ENCODE measurements around the gene GIPC3. TPM values are rescaled to one million over a fixed set of nuclear protein-coding genes. Genes with fewer than 3 reads are reported as not detected.

The GIPC3 gene
- total and polyA plus RNA-seq, 5 experiments from 2014 or later, result 0.76 to 3.7 (median 3.0) TPM

DNA sequence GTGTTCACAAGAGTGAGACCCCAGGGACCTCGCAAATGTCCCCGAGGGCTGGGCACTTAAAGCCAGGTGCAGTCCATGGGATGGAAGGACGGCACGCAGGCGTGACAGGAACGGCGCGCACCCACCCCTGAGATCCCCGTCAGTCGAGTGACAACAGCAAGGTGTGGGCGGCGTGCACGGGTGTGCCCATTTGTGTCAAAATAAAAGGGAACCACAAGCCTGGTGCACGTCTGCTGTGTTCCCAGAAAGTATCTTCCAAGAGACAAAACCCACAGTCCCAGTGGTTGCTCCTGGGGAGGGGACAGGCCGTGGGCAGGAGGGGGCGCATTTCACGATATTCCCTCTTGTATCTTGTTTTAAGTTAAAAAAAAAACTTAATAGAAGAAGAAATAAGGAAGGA lies 57.0 kb downstream of the GIPC3 start:
- H3K4me3 Mint-ChIP-seq, result no peak overlapping the region
- peaks cover 0 to 2% (median 0%) of the 10 kb centered on the region in 4 donors for H3K4me1 Mint-ChIP-seq
- DNase-seq, result no peak
- H3K27me3 Mint-ChIP-seq, result no peaks in the 10 kb centered on the region
- H3K9me3 Mint-ChIP-seq, result no peaks in the 10 kb centered on the region
- POLR2A ChIA-PET, result no interaction called here
- H3K36me3 Mint-ChIP-seq, result peaks cover 0 to 23% (median 4%) of the 10 kb centered on the region in 3 donors
- peak overlapping the region in 1 of 10 donors; percentile 48 for H3K27ac Mint-ChIP-seq
- no peak for ATAC-seq

Other genes with a start within 250 kb of the GIPC3 start
- gene NFIC, start 218.9 kb upstream of the GIPC3 start, total RNA-seq, result 10 to 100 TPM; 30.2 to 34.8 TPM
- 10 to 100 TPM in 2 of 3 donors, 1 to 10 TPM in 1; 5.8 to 15.8 (median 12.1) TPM for gene NFIC, start 218.9 kb upstream of the GIPC3 start, polyA plus RNA-seq
- not detected for gene SMIM24, start 105.0 kb upstream of the GIPC3 start, total RNA-seq
- gene SMIM24, start 105.0 kb upstream of the GIPC3 start, polyA plus RNA-seq, result under 1 TPM; 0.43 to 0.57 (median 0.53) TPM
- gene SMIM44, start 102.0 kb upstream of the GIPC3 start, total RNA-seq, result not detected
- gene SMIM44, start 102.0 kb upstream of the GIPC3 start, polyA plus RNA-seq, result not detected
- 1 to 10 TPM; 6.5 to 6.6 TPM for gene DOHH, start 84.8 kb upstream of the GIPC3 start, total RNA-seq
- 10 to 100 TPM in 1 of 3 donors, 1 to 10 TPM in 2; 6.9 to 15.5 (median 7.8) TPM for gene DOHH, start 84.8 kb upstream of the GIPC3 start, polyA plus RNA-seq
- 10 to 100 TPM; 61.2 to 65.1 TPM for gene FZR1, start 79.2 kb upstream of the GIPC3 start, total RNA-seq
- gene FZR1, start 79.2 kb upstream of the GIPC3 start, polyA plus RNA-seq, result 10 to 100 TPM in 1 of 3 donors, 1 to 10 TPM in 2; 8.1 to 11.8 (median 9.5) TPM
- gene TEKTIP1, start 46.3 kb upstream of the GIPC3 start, total RNA-seq, result 10 to 100 TPM in 1 of 2 experiments, 1 to 10 TPM in 1; 8.8 to 12.5 TPM
- gene TEKTIP1, start 46.3 kb upstream of the GIPC3 start, polyA plus RNA-seq, result under 1 TPM in 1 of 3 donors, not detected in 2; 0.45 TPM
- 100 to 1,000 TPM; 134 to 146 TPM for gene MFSD12, start 27.9 kb upstream of the GIPC3 start, total RNA-seq
- gene MFSD12, start 27.9 kb upstream of the GIPC3 start, polyA plus RNA-seq, result 10 to 100 TPM; 33.1 to 59.6 (median 42.5) TPM
- 10 to 100 TPM; 50.7 to 59.7 TPM for gene HMG20B, start 12.5 kb upstream of the GIPC3 start, total RNA-seq
- 10 to 100 TPM; 45.8 to 55.9 (median 53.9) TPM for gene HMG20B, start 12.5 kb upstream of the GIPC3 start, polyA plus RNA-seq
- gene TBXA2R, start 21.4 kb downstream of the GIPC3 start, total RNA-seq, result 10 to 100 TPM; 18.5 to 19.1 TPM
- 10 to 100 TPM; 11.7 to 26.9 (median 23.9) TPM for gene TBXA2R, start 21.4 kb downstream of the GIPC3 start, polyA plus RNA-seq
- gene CACTIN, start 41.3 kb downstream of the GIPC3 start, total RNA-seq, result 10 to 100 TPM; 42.6 to 54.1 TPM
- 10 to 100 TPM in 1 of 3 donors, 1 to 10 TPM in 2; 6.9 to 20.4 (median 9.3) TPM for gene CACTIN, start 41.3 kb downstream of the GIPC3 start, polyA plus RNA-seq
- gene PIP5K1C, start 115.0 kb downstream of the GIPC3 start, total RNA-seq, result 10 to 100 TPM; 30.6 to 32.0 TPM
- 10 to 100 TPM in 1 of 3 donors, 1 to 10 TPM in 2; 3.9 to 10.1 (median 7.4) TPM for gene PIP5K1C, start 115.0 kb downstream of the GIPC3 start, polyA plus RNA-seq
- 10 to 100 TPM; 13.0 TPM for gene TJP3, start 122.9 kb downstream of the GIPC3 start, total RNA-seq
- gene TJP3, start 122.9 kb downstream of the GIPC3 start, polyA plus RNA-seq, result 10 to 100 TPM in 1 of 3 donors, 1 to 10 TPM in 2; 5.2 to 11.1 (median 8.9) TPM
- 10 to 100 TPM; 72.8 to 80.4 TPM for gene APBA3, start 176.2 kb downstream of the GIPC3 start, total RNA-seq
- 10 to 100 TPM; 25.0 to 33.0 (median 27.1) TPM for gene APBA3, start 176.2 kb downstream of the GIPC3 start, polyA plus RNA-seq
- 10 to 100 TPM; 51.6 to 51.9 TPM for gene MRPL54, start 177.2 kb downstream of the GIPC3 start, total RNA-seq
- gene MRPL54, start 177.2 kb downstream of the GIPC3 start, polyA plus RNA-seq, result 100 to 1,000 TPM in 2 of 3 donors, 10 to 100 TPM in 1; 92.5 to 168 (median 120) TPM
- gene RAX2, start 186.8 kb downstream of the GIPC3 start, total RNA-seq, result not detected
- gene RAX2, start 186.8 kb downstream of the GIPC3 start, polyA plus RNA-seq, result not detected
- gene MATK, start 200.9 kb downstream of the GIPC3 start, total RNA-seq, result 1 to 10 TPM; 1.7 to 2.9 TPM
- 10 to 100 TPM; 25.2 to 69.6 (median 25.9) TPM for gene MATK, start 200.9 kb downstream of the GIPC3 start, polyA plus RNA-seq

All from naive thymus-derived CD8-positive, alpha-beta T cell (primary cell).